ENCODE data around the gene ATRX.
"Not testable (repeated sequence)": the region's sequence is repeated elsewhere in the genome, so short reads cannot be mapped to it uniquely, and the experiment has no call there.

ATRX gene

DNA sequence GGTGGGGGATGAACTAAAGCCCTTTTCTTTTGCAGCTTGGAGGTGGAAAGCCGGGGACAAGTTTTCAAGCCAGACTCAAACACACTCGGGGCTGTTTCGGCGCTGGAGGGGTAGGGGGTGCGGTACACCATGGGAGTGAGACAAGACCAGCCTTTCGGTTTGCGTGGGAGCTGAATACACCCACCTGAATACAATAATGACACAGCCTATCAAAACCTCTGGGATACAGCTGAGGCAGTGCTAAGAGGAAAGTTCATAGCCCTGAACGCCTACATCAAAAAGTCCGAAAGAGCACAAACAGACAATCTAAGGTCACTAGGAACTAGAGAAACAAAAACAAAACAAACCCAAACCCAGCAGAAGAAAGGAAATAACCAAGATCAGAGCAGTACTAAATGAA lies 163.3 kb downstream of the ATRX start:
- no peak for DNase-seq (ENCODE audit: low spot score)

GRCh38 chrX:77622233-77622632 lies 163.8 kb downstream of the ATRX start:
- no peak for DNase-seq (ENCODE audit: low spot score)

- not testable (repeated sequence) for DNase-seq (ENCODE audit: low spot score)
These were observed 164.6 kb downstream of the ATRX start for GRCh38 chrX:77621453-77621852.

GRCh38 chrX:77617206-77617605 lies 168.8 kb downstream of the ATRX start:
- no peak for DNase-seq (ENCODE audit: low spot score)

GRCh38 chrX:77603635-77604336 lies 182.2 kb downstream of the ATRX start:
- no peak for DNase-seq (ENCODE audit: low spot score)

- no peak for DNase-seq (ENCODE audit: low spot score)
These were observed 188.5 kb downstream of the ATRX start for GRCh38 chrX:77597511-77597910.

- no peak for DNase-seq (ENCODE audit: low spot score)
These were observed 188.9 kb downstream of the ATRX start for GRCh38 chrX:77597090-77597489.

DNA sequence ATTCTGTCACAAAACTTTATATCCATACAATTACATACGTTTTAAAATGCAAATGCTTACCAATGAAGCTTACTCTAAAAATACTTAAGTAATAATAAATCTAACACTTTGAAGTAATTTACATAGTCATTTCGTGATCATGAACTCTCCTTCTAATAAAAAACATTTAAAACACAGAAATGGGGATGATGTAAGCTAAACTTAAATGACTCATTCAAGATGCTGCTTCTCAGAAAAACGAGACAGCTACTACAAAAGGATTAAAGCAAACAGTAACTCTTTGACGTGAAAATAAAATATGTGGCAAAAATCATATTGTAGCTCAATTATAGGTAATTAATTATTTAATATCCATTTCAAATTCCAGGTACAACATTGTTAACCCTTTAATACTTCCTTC lies 190.2 kb downstream of the ATRX start:
- DNase-seq (ENCODE audit: low spot score), result no peak

- DNase-seq (ENCODE audit: low spot score), result no peak
These were observed 213.7 kb downstream of the ATRX start for GRCh38 chrX:77572322-77572721.

- DNase-seq (ENCODE audit: low spot score), result no peak
These were observed 220.7 kb downstream of the ATRX start for GRCh38 chrX:77565278-77565677.

DNA sequence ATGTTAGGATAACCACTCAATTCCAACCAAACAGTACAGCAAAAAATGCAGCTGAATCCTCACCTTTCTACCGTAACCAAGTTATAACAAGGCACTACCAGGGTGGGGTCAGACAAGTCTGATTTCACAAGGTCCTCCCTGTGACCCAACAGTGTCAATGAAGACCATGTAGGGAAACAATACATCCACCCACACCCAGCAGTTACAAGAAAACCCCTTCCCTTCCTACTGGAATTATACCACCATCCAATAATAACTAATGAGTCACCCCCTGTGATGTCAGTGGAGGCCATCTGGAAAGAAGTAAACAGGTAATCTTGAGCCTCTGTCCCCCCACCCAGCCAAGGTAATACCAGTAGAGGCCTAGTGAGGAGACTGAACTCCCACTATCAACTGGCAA lies 221.2 kb downstream of the ATRX start:
- no peak for DNase-seq (ENCODE audit: low spot score)

DNA sequence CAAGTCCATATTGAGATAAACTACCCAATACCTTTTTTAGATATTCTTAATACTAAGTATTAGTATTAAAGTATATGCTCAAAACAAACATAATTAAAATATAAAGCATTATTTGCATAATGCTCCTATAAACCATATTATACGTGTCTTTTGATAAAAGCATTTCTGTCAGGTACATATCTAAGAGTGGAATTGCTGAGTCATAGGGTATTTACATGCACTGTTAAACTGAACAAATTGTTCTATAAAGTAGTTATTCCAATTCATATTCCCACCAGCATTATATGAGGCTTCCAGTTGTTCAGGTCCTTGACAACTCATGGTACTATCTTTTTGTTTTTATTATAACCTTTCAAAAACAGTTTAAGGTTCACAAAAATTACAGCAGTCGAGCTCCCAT lies 224.6 kb downstream of the ATRX start:
- no peak for DNase-seq (ENCODE audit: low spot score)

GRCh38 chrX:77556276-77556675 lies 229.7 kb downstream of the ATRX start:
- DNase-seq (ENCODE audit: low spot score), result no peak

GRCh38 chrX:77548751-77549150 lies 237.3 kb downstream of the ATRX start:
- no peak for DNase-seq (ENCODE audit: low spot score)

DNA sequence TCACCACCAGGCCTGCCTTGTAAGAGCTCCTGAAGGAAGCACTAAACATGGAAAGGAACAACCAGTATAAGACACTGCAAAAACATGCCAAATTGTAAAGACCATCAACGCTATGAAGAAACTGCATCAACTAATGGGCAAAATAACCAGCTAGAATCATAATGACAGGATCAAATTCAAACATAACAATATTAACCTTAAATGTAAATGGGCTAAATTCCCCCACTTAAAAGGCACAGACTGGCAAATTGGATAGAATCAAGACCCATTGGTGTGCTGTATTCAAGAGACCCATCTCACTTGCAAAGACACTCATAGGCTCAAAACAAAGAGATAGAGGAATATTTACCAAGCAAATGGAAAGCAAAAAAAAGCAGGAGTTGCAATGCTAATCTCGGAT lies 246.2 kb downstream of the ATRX start:
- DNase-seq (ENCODE audit: low spot score), result not testable (repeated sequence)

DNA sequence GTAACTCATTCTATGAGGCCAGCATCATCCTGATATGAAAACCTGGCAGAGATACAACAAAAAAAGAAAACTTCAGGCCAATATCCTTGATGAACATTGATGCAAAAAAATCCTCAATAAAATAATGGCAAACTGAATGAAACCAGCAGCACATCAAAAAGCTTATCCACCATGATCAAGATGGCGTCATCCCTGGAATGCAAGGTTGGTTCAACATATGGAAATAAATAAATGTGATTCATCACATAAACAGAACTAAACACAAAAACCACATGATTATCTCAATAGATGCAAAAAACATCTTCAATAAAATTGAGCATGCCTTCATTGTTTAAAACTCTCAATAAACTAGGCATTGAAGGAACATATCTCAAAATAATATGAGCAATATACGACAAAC lies 254.8 kb downstream of the ATRX start:
- DNase-seq (ENCODE audit: low spot score), result not testable (repeated sequence)

DNA sequence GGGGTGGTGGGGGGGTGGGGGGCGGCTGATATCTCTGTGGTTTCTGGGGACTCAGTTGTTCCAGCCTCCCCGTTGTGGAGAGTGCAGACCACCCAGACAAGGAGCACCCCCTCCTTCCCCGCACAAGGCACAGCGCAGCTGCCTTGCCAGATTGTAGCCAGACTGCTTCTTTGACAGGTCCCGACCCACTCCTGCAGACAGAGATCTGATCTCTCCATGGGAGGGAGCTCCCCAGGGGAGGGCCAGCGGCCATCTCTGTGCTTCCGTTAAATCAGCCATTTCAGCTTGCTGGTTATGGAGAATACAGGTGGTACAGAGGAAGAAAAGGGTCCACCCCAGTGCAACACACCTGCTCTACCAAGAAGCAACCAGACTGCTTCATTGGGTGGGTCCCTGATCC lies 258.0 kb downstream of the ATRX start:
- DNase-seq (ENCODE audit: low spot score), result no peak

GRCh38 chrX:77527233-77528001 lies 258.6 kb downstream of the ATRX start:
- peak; percentile 23 for DNase-seq (ENCODE audit: low spot score)

DNA sequence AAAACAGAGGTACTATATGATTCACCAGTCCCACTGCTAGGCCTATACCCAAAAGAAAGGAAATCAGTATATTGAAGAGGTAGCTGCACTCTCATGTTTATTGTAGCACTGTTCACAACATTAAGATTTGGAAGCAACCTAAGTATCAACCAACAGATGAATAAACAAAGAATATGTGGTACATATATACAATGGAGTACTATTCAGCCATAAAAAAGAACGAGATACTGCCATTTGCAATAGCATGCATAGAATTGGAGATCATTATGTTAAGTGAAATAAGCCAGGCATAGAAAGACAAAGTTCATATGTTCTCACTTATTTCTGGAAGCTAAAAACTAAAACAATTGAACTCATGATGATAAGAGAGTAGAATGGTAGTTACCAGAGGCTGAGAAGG lies 266.3 kb downstream of the ATRX start:
- no peak for DNase-seq (ENCODE audit: low spot score)

- DNase-seq (ENCODE audit: low spot score), result no peak
These were observed 271.8 kb downstream of the ATRX start for GRCh38 chrX:77514177-77514576.

GRCh38 chrX:77510007-77510406 lies 276.0 kb downstream of the ATRX start:
- DNase-seq (ENCODE audit: low spot score), result no peak

GRCh38 chrX:77505227-77505626 lies 280.8 kb downstream of the ATRX start:
- DNase-seq (ENCODE audit: low spot score), result no peak

DNA sequence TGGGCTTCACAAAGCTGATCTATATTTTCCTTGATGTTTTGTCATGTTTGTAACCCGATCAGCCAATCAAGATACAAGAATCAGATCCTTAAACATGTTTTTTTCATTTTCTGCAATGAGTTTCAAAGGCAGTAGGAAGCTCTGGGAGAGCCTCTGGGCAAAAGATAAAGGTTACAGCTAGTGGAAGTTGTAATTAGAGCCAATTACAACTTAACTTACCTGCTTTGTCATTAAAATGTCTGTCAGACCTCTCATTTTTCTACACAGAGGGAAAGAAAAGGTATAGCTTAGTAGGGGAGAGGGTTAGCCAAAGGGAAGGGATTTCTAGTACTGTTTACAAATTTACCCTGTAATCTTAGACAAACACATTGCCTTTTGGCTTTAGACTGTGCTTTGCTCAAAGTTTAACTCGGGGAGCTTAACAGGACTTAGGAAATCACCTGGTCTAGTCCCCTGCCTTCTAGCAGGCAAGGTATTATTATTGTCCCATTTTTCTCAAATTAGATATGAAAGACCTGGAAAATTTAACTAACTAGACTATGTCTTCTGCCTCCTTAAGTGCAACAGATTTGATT lies 283.0 kb downstream of the ATRX start:
- no peak for DNase-seq (ENCODE audit: low spot score)
